Stimulated activated CD4-positive, alpha-beta T cell treated with anti-CD3 and anti-CD28 coated beads, Interleukin-2, amount 100 ng/mL, for 4 hours (primary cell): Measurements from ENCODE around the gene ABCA6.
"Not testable (repeated sequence)": the region's sequence is repeated elsewhere in the genome, so short reads cannot be mapped to it uniquely, and the experiment has no call there.

Experiments used
- DNase-seq: peaks from one replicate; pipeline ENCODE4 v3.0.0-alpha.2; 2020; ENCODE audit warnings: low read depth

Gene ABCA6, protein sequence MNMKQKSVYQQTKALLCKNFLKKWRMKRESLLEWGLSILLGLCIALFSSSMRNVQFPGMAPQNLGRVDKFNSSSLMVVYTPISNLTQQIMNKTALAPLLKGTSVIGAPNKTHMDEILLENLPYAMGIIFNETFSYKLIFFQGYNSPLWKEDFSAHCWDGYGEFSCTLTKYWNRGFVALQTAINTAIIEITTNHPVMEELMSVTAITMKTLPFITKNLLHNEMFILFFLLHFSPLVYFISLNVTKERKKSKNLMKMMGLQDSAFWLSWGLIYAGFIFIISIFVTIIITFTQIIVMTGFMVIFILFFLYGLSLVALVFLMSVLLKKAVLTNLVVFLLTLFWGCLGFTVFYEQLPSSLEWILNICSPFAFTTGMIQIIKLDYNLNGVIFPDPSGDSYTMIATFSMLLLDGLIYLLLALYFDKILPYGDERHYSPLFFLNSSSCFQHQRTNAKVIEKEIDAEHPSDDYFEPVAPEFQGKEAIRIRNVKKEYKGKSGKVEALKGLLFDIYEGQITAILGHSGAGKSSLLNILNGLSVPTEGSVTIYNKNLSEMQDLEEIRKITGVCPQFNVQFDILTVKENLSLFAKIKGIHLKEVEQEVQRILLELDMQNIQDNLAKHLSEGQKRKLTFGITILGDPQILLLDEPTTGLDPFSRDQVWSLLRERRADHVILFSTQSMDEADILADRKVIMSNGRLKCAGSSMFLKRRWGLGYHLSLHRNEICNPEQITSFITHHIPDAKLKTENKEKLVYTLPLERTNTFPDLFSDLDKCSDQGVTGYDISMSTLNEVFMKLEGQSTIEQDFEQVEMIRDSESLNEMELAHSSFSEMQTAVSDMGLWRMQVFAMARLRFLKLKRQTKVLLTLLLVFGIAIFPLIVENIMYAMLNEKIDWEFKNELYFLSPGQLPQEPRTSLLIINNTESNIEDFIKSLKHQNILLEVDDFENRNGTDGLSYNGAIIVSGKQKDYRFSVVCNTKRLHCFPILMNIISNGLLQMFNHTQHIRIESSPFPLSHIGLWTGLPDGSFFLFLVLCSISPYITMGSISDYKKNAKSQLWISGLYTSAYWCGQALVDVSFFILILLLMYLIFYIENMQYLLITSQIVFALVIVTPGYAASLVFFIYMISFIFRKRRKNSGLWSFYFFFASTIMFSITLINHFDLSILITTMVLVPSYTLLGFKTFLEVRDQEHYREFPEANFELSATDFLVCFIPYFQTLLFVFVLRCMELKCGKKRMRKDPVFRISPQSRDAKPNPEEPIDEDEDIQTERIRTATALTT (N-terminal part only)

DNA sequence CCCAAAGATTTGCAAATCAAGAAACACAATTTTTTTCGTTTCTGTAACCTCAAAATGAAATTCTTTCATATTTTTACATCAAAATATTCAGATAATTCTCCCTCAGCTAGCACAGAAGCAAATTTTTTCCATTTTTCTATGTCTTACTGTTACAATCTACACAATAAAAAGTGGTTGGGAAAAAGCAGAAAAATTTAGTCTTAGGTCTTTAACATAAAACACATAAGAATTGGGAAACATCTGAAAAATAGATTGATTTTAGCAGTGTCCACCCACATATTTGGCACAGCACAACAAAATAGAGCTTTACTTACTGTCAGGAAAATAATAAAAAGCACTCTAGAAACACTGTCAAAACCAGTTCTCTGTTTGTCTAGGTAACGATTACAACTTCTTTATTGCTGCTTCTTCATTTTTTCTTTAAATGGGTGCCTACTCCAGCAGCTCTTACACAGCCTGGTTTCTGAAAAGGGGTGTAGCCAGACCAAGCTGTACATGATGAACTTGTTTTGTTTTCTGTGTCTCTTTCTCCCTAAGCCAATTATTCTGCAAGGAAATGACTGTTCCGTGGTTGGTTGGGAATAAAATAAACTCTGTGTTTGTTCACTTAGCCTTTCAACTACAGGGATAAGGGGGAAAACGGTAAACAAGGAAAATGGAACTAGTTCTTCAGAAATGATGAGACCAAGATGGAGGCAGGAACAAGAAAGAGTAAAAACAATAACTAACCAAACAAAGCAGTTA, at the start of gene ABCA6:
Gene ABCA6 (minus strand): TSS at position 465 of the 744 bp plus-strand sequence. CDS start 1,192 bp downstream, outside the sequence.
- DNase-seq = no peak

DNA sequence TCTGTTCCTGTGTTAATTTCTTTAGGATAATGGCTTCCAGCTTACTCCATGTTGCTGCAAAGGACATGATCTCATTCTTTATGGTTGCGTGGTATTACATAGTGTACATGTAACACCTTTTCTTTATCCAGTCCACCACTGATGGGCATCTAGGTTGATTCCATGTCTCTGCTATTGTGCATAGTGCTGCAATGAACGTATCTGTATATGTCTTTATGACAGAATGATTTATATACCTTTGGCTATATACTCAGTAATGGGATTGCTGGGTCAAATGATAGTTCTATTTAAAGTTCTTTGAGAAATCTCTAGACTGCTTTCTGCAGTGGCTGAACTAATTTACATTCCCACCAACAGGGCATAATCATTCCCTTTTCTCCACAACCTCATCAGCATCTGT, 47.1 kb upstream of the ABCA6 start:
- DNase-seq = no peak

DNA sequence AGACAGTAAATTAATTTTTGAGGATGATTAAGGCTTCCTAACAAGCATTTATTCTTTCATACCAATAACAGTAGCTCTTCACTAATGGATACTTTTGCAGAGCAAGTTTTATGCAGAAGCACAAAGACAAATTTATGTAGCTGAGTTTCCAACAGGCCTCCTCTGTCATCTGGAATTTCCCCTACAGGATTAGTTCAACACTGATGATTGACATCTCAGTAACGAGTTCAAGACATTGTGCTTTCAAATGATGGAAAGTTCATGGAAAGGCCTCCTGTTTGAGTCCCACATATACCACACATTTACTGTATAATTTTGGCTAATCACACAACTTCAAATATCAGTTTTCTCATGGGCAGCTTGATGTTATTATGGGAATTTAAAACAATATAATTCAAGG, 46.4 kb upstream of the ABCA6 start:
- no peak for DNase-seq

DNA sequence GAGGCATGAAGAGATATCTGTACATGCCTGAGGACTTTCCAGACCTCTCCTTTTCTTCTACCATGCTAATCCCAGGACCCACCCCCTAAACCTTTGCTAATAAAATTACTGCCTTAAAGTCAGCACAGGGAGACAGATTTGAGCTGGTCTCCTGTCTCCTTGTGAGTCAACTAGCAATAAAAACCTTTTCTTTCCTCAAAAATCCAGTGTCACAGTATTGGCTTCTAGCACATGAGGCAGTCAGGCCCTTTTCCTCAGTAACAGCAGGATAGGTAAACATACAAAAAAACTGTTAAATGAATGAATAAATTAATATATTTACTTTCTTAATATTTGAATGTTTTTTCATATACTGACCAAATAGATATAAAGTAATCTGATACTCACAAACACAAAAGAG, 45.6 kb upstream of the ABCA6 start:
- no peak for DNase-seq

DNA sequence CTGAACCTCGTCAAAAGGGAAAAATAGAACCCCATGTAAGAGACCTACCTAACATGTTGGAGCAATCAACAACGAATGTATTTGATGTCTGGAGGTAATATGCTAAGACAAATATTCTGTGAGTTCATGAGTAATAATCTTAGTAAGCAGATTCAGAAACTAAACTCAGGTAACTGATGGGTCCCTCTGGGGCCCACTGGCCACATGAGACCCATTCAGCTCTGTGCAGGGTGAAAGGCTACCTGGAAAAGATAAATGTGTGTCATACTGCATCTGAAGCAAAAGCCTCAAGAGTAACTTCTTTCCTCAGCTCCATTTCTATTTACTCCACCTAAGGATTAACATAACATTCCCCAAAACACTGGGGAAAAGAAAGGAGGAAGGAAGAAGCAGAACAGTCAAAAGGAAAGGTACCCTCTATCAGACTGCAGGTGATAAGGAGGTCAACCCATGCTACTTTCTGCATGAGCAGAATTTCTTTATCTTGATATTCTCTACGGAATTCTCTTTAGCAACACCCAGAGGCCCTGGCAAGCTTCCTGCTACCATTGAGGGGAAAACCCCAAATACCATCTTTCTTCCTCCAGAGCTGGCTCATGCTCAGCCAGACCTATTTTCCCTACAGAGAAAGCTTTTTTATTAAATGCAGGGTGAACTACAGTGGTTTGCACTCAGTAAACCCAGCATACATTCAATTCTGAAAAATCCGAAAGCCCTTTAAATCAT, 37.7 kb upstream of the ABCA6 start:
- no peak for DNase-seq

DNA sequence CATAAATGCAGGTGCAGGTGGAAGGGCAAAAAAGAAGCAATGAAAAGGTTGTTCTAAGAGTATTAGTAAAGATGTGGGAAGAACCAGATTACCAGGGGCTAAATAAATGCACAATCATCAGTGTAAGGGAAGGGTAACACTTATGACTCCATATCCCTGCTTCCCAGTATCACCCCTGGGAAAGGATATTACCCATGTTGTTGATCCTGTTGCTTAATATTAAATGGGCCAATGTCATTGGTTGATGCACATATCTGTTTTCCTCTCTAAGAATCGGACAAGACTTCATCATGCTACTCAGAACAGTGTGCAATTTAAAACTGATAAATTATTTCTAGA, 34.7 kb upstream of the ABCA6 start:
- no peak for DNase-seq

DNA sequence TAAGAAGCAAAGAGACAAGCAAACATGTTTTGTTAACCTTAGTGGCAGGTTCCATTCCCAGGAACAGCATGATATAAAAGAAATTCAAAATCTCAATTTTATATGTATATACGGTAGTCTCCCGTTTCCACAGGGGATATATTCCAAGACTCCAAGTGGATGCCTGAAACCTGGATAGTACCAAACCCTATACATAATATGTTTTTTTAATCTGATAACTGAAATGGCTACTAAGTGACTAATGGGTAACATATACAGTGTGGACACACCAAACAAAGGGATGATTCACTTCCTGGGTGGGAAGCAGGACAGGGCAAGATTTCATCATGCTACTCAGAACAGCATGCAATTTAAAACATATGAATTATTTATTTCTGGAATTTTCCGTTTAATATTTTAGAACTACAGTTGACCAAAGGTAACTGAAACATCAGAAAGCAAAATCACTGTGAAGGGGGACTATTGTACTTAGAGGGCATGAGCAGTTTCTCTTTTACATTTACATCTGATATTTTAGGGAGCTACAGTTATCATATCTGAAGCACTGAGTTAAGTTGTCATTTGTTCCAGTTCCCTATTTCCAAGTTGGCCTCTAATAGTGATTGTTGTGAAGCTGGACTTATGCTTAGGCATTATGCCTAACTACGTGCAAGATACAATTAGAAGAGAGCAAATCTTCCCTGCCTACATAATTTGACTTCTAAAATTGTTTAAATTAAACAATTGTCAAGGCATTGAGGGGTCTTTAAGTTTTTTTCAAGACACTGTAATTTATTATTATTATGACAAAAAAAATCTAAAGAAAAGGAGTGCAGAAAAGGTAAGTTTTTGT, 34.1 kb upstream of the ABCA6 start:
- no peak for DNase-seq

DNA sequence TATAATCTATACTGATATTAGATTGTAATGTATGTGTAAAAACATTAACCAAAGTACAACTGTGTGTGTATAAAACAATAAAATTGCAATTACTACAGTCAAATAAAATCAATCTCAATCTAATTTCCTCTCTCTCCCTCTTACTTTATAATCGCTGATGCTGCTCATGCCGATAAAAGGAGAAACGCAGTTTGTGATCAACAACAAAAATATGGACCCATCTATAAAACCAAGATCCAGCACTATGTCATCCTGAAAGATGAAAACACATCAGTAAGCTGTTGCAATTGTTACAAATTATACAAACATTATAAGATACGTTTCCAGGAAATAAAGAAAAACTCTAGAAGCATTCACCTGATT, 33.5 kb upstream of the ABCA6 start:
- no peak for DNase-seq

DNA sequence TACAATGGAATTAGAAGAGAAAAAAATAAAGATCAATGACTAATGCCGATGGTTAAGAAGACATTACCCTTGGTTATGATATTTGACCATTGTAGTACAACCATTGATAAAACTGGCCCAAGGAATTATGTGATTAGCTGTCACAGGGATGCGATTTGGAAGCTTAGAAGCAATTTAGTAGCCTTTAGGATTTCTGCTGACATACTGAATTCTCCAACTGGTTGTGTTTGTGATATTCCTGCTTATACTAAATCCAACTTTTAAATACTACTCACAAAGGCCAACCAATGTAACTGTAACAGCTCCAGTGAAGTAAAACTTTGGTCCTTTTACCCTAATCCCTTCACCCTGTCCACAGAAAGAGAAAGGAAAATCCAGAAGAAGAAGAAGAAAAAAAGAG, 31.4 kb upstream of the ABCA6 start:
- DNase-seq = no peak

DNA sequence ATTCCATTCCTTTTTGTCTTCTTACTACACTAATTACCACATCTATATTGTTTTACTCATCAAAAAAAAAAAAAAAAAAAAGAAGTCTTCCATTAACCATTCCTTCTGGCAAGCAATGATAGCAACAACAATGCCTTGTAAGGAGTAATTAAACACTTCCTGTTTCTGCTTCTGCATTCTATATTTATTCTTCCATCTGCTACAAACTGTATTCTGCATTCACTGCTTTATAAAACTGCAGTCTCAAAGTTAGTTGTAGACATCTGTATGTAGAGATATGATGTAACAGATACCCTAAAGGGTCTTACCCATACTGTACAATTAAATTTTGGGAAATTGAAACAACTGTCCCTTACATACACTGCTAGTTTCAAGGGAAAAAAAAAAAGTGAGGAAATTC, 28.7 kb upstream of the ABCA6 start:
- no peak for DNase-seq

DNA sequence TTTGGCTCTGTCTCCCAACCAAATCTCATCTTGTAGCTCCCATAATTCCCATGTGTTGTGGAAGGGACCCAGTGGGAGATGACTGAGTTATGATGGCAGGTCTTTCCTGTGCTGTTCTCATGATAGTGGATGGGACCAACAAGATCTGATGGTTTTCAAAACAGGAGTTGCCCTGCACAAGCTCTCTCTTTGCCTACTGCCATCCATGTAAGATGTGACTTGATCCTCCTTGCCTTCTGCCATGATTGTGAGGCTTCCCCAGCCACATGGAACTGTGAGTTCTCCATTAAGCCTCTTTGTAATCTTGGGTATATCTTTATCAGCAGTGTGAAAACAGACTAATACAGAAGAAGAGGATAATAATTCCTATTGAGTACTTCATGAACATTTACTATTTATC, 26.9 kb upstream of the ABCA6 start:
- DNase-seq = not testable (repeated sequence)

DNA sequence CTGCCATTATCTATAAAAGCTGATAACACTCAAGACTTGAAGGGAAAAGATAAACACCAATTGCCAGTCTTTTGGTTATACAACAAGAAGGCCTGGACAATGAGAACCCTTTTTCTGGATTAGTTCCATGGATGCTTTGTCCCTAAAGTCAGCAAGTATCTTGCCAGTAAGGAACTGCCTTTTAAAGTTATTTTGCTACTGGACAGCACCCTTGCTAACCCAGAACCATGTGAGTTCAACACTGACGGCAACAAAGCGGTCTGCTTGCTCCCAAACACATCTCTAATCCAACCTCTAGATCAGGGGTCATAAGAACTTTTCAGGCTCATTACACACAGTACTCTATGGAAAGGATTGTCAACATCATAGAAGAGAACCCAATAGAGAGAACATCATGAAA, 25.3 kb upstream of the ABCA6 start:
- DNase-seq = no peak

DNA sequence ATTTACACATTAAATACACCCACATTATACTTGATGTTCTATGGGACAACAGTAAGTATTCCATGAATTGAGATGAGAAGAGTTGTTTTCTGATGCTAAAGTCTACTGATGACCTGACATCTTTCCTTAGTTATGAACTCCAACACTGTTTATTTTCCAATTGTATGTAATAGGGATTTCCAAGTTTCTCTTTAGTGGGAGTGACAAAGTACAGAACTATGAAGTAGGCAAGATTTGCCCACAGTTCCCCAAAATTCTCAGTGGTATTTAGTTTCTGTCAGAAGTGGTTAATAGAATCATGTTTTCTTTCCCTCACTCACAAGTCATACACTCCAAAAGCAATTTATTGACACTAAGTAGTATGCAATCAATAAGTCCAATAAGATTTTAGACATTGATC, 22.5 kb upstream of the ABCA6 start:
- DNase-seq = no peak

DNA sequence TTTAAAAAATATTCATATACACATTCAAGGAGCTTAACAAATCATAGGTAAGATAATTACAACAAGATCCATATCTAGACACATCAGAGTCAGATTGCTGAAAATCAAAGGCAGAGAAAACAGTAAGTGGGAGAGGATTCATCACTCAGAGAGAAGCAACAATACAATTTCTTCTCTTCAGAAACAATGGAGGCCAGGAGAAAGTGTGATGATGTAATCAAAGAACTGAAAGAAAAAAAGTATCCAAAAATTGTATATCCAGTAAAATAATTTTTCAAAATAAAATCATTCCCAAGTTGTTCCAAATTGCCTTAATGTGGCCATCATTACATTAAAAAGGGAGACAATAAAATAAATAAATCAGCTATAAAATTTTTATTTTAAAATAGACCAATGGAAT, 17.7 kb upstream of the ABCA6 start:
- DNase-seq = no peak

DNA sequence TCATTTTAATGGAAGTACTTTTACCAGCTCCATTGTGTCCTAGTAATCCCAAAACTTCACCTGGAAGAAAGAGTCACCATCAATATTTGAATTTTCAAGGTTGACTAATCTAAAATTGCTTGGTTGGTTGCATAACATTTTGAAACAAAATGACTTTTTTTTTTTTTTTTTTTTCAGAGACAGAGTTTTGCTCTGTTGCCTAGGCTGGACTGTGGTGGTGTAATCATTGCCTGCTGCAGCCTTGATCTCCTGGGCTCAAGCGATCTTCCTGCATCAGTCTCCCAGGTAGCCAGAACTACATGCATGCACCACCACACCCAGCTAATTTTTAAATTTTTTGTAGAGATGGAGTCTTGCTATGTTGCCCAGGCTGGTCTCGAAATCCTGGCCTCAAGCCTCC, 12.6 kb upstream of the ABCA6 start:
- DNase-seq = no peak

DNA sequence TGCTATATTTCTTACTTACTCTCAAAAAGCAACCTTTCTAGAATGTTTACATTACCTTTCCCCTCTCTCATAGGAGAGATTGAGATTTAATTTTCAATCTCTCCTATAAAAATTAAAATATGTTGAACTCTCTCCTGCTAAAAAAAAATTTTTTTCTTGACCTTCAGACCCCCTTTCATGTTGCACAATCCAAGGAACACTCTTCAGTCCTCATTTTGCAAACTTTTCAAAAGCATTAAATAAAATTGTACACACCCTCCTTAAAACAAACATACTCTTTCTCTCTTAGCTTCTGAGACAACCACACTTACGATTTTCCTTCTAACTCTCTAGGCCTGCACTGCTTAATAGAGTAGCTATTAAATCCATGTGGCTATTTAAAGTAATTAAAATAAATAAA, 8.6 kb upstream of the ABCA6 start:
- DNase-seq = no peak

DNA sequence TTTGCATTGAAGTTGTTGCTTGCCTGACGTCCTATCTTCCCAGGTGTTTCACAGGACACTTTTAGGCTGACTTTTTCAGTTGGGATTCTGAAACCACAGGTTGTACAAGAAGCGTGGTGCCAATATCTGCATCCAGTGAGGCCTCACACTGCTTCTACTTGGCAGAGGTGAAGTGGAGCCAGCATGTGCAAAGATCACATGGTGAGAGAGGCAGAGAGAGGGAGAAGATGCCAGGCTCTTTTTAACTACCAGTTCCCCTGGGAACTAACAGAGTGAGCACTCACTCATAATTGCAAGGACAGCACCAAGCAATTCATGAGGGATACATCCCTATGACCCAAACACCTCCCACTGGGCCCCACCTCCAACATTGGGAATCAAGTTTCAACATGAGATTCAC, 5.8 kb upstream of the ABCA6 start:
- no peak for DNase-seq

DNA sequence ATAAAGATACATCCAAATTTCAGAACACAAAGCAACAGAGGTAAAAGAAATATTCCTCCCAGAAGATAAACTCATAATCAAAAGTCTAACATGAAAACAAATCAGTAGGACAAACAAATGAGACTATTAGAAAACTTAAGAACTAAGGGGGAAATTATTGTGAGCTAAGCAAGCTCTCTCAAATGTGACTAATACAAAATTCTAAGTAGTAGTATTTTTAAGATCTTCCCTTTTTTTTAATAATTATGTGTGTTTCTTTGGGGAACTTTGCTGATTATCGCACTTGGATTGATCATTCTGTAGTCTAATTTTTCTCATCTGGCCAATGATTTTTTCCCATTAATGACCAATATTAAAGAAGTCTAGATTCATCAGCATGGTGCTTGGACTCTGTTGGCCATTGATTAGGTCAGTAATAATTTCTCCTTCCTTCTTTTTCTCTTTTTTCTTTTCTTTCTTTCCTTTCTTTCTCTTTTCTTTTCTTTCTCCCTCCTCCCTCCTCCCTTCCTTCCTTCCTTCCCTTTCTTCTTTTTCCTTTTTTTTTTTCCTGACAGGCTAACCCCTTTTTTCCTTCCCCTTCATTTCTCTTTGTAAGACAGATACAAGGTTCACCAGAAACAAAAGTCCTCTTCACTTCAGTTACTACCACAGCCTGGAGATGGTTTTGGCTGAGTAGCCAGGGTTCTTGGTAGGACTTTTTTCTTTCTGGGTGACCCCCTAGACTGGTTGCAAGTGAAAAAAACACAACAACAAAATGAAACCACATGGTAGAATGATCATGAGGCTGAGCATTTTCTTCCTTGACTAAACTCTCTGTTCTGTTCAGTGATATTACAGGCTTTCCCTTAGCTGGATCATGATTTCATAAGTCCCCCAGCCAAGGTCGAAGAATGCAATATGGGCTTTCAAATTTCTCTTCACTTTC, 2.9 kb upstream of the ABCA6 start:
- DNase-seq = no peak

DNA sequence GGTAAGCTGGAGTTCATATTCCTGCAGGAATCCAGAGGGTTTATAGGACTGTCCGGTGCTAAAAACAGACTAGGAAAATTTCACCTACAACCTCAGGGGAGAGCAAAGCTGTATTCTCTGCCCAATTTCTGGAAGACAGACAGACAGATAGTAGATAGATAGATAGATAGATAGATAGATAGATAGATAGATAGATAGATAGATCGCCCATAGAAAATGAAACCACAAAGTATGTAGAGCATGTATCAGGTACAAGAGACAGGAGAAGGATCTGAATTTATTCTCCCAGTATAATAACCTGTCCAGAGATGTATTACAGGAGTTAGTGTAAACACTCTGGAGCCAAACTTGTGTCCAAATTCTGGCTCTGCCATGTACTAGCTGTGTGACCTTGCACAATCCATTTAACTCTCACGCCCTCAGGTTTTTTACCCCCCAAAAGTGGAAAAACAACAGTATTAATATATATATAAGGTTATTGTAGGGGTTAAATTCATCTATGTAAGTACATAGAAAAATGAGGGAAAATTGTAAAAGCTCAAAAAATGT, 2.1 kb upstream of the ABCA6 start:
- DNase-seq = no peak
